Astrocyte of the cerebellum (primary cell): Measurements from ENCODE around the gene RBM15B.

Source experiments
- DNase-seq: peaks from one replicate; pipeline ENCODE4 v3.0.0-alpha.2; 2011; ENCODE audit warnings: low read depth
- H3K4me3 ChIP-seq: 2 replicates; pipeline ENCODE4 v1.5.1; 2011; ENCODE audit warnings: mild to moderate bottlenecking, low read depth, low read length, moderate library complexity
- in situ Hi-C: cut with HindIII; loops from 2 replicates; pipeline ENCODE4 v1.10.0; 2017; ENCODE audit warnings: low sequenced_read_pairs
- TF ChIP-seq, protein P1 (sequence below): IDR thresholded peaks from 2 replicates; pipeline ENCODE4 v1.5.1; 2012; ENCODE audit warnings: low read length, low read depth, moderate library complexity, mild to moderate bottlenecking; ENCODE audit errors: missing control alignments

RBM15B gene

DNA sequence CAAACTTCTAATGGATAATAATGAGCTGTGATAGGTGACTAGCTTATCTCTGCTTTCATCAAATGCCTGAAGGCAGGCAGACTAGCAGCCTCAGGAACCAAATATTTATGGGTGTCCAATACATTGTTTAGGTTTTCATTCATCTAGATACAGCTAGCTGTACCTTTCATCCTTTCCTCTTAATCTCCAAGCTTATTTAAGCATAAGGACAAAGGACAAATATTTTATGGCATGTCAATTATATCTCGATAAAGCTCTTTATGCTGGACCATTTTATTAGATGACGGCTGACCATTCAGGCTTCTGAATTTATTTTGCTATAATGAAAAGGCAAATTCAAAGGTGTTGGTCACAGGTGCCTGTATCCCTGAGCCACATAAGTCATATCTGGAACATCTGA lies 16.9 kb downstream of the RBM15B start:
- no peak for DNase-seq
- in situ Hi-C loops = loop anchor here (5.0 kb wide), 1 partner anchor 59 kb away; no protein-coding TSS in a partner anchor
- TF ChIP-seq, protein P1, sequence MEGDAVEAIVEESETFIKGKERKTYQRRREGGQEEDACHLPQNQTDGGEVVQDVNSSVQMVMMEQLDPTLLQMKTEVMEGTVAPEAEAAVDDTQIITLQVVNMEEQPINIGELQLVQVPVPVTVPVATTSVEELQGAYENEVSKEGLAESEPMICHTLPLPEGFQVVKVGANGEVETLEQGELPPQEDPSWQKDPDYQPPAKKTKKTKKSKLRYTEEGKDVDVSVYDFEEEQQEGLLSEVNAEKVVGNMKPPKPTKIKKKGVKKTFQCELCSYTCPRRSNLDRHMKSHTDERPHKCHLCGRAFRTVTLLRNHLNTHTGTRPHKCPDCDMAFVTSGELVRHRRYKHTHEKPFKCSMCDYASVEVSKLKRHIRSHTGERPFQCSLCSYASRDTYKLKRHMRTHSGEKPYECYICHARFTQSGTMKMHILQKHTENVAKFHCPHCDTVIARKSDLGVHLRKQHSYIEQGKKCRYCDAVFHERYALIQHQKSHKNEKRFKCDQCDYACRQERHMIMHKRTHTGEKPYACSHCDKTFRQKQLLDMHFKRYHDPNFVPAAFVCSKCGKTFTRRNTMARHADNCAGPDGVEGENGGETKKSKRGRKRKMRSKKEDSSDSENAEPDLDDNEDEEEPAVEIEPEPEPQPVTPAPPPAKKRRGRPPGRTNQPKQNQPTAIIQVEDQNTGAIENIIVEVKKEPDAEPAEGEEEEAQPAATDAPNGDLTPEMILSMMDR = no peak
- no peak overlapping the region for H3K4me3 ChIP-seq

DNA sequence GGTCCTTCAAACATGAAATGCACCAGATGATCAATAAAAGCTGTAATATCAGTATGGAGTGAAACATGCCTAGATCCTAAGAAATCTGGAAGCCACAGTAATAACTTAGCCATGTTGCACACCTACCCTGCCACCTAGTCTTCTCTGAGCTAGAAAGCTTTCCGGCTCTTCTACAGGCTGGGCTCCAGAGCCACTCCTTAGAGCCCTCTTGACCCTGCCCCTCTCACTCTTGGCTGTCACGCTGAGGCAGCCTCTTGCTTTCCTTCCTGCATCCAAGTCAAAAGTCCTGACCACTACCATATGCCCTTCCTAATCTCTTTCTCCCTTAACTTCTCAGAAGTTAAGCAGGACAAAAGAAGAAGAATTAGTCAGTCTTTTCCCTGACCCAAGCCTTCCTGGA lies 17.7 kb downstream of the RBM15B start:
- no peak overlapping the region for H3K4me3 ChIP-seq
- no peak for DNase-seq
- in situ Hi-C loops = loop anchor here (5.0 kb wide), 1 partner anchor 58 kb away; no protein-coding TSS in a partner anchor
- TF ChIP-seq, protein P1 = no peak

DNA sequence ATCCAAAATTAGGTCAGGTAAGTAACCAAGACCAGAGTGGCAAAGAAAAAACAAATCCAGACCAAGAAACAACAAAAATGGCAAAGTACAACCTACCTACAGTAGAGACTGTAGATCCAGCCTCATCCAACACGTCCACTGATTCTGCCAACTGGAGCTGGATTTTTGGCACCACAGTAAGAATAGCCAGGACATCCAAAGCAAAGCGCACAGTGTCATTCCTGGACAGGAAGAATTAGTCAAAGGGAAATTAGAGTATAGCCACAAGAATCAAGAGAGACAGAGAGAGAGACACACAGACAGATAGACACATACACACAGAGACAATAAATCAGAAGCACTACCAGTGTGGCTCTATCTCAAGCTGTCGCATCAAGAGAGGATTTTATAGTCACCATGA lies 31.1 kb downstream of the RBM15B start:
- DNase-seq = no peak
- in situ Hi-C loops = no loop called here
- TF ChIP-seq, protein P1 = no peak
- no peak overlapping the region for H3K4me3 ChIP-seq

DNA sequence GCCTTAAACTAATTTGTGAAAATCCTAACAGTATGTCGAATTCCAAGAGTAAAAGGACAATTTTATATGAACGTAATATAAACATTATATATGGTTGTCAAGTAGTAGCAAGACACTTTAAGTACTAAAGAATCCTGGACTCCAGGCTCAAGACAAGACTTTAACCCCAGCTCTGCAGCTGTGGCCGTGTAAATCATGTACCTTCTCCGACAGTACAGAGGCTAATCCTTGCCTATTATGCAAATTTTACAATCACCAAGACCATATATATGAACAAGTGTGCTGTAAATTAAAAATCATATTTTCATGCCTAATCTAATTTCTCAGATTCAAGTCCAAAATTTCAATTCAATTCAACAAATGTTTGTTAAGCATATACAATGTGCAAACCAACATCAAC lies 35.8 kb downstream of the RBM15B start:
- DNase-seq = no peak
- in situ Hi-C loops = no loop called here
- TF ChIP-seq, protein P1 = no peak
- no peak overlapping the region for H3K4me3 ChIP-seq

DNA sequence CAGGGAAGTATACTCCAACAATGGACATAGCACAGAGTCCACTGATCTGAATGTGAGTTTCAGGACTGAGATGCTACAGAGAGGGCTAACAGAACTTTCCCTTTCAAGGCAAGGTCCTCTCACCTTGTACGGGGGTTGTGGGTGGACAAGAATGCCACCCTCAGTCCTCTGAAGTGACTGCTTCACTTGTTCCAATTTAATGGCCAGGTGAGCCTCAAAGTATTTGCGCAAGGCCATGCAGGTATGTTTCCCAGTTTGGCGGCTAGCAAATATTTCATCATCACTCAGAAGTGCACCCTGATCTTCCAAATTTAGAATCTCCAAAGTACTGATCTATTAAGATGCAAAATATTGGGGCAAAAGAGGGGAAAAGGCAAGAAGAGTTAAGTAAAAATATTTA lies 38.1 kb downstream of the RBM15B start:
- DNase-seq = no peak
- no peak overlapping the region for H3K4me3 ChIP-seq
- in situ Hi-C loops = no loop called here
- TF ChIP-seq, protein P1 = no peak

DNA sequence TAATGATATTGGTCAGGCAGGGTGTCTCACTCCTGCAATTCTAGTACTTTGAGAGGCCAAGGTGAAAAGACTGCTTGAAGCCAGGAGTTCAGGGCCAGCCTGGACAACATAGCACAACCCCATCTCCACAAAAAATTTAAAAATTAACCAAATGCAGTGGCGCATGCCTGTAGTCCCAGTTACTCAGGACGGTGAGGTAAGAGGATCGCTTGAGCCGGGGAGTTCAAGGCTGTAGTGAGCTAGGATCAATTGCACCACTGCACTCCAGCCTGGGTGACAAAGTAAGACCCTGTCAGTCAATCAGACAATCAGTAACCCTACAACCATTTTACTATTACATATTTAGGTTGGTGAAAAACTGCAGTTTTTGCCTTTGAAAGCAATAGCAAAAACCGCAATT lies 43.0 kb downstream of the RBM15B start:
- no peak for DNase-seq
- in situ Hi-C loops = no loop called here
- H3K4me3 ChIP-seq = no peak overlapping the region
- TF ChIP-seq, protein P1 = no peak
